Osteoblast (primary cell): ENCODE results near the gene ASTN2. TPM values are rescaled to one million over a fixed set of nuclear protein-coding genes. Genes with fewer than 3 reads are reported as not detected.
A peak's percentile ranks its signal among the peaks of the same experiment; 100 is the strongest.

Experiments used
- DNase-seq: peaks from one replicate; pipeline ENCODE4 v3.0.0; 2011; ENCODE audit warnings: low spot score, mixed read lengths; ENCODE audit not compliant: insufficient read length; ENCODE audit errors: missing footprints
- H2AFZ ChIP-seq: 2 replicates; pipeline ENCODE4 v1.6.0; 2011; ENCODE audit warnings: mild to moderate bottlenecking, low read length
- H3K27ac ChIP-seq: 2 replicates; pipeline ENCODE4 v1.5.1; 2011; ENCODE audit warnings: mild to moderate bottlenecking, low read depth, low read length, moderate library complexity
- H3K27me3 ChIP-seq: 2 replicates; pipeline ENCODE4 v1.6.0; 2012; ENCODE audit warnings: mild to moderate bottlenecking, control low read depth, inconsistent platforms, low read length, moderate library complexity; ENCODE audit not compliant: insufficient read depth
- H3K36me3 ChIP-seq: 2 replicates; pipeline ENCODE4 v1.5.1; 2011; ENCODE audit warnings: mild to moderate bottlenecking, low read length, control low read depth, moderate library complexity; ENCODE audit not compliant: insufficient read depth
- H3K4me1 ChIP-seq: 2 replicates; pipeline ENCODE4 v1.5.1; 2011; ENCODE audit warnings: mild to moderate bottlenecking, low read length, control low read depth, moderate library complexity; ENCODE audit not compliant: insufficient read depth
- H3K4me2 ChIP-seq: 2 replicates; pipeline ENCODE4 v1.6.0; 2011; ENCODE audit warnings: mild to moderate bottlenecking, low read length; ENCODE audit not compliant: insufficient read depth
- H3K4me3 ChIP-seq: fragments of 200-600 bp; sonication (generic); 3 replicates; pipeline ENCODE4 v1.5.1; 2012; ENCODE audit warnings: mild to moderate bottlenecking, low read length, inconsistent platforms; ENCODE audit not compliant: insufficient read depth
- H3K79me2 ChIP-seq: 2 replicates; pipeline ENCODE4 v1.6.0; 2012; ENCODE audit warnings: mild to moderate bottlenecking, low read length, control low read depth, inconsistent platforms; ENCODE audit not compliant: insufficient read depth
- H3K9me3 ChIP-seq: 2 replicates; pipeline ENCODE4 v1.5.1; 2011; ENCODE audit warnings: low read depth, low read length, control low read depth
- H4K20me1 ChIP-seq: 2 replicates; pipeline ENCODE4 v1.6.0; 2012; ENCODE audit warnings: mild to moderate bottlenecking, low read length, control low read depth; ENCODE audit not compliant: insufficient read depth
- CTCF ChIP-seq: IDR thresholded peaks from 2 replicates; pipeline ENCODE4 v1.5.1; 2011; ENCODE audit warnings: mild to moderate bottlenecking, low read depth, low read length, moderate library complexity; ENCODE audit errors: extremely low read depth
- total RNA-seq: library from RNA; depleted of rRNA; stranded (reverse); fragments of >200 nt; gene quantifications from 2 replicates; pipeline ENCODE4 v1.2.3, GENCODE V29; 2012

ASTN2 gene
- total RNA-seq, 1 donor, result 4.7 TPM

GRCh38 chr9:116663581-116663980 is 751.3 kb downstream of the ASTN2 start:
- no peaks in the 10 kb centered on the region for H3K27me3 ChIP-seq
- H4K20me1 ChIP-seq, result no peaks in the 10 kb centered on the region
- no peak overlapping the region for H3K4me3 ChIP-seq
- H2AFZ ChIP-seq, result no peak overlapping the region
- peaks cover 4% of the 10 kb centered on the region for H3K4me1 ChIP-seq
- TF ChIP-seq CTCF, result no peak
- H3K36me3 ChIP-seq, result no peaks in the 10 kb centered on the region
- no peak overlapping the region for H3K27ac ChIP-seq
- H3K79me2 ChIP-seq, result no peaks in the 10 kb centered on the region
- no peak for DNase-seq
- no peak overlapping the region for H3K4me2 ChIP-seq
- H3K9me3 ChIP-seq, result no peaks in the 10 kb centered on the region

GRCh38 chr9:116662646-116663310 is 752.1 kb downstream of the ASTN2 start:
- Histone ChIP-seq H2AFZ (peak overlapping the region; percentile 30), H3K4me2 (no peak overlapping the region), H3K27ac (peak overlapping the region; percentile 11), H3K9me3 (no peaks in the 10 kb centered on the region), H3K4me1 (peaks cover 4% of the 10 kb centered on the region), H3K36me3 (no peaks in the 10 kb centered on the region), H3K27me3 (no peaks in the 10 kb centered on the region), H3K79me2 (no peaks in the 10 kb centered on the region), H3K4me3 (no peak overlapping the region), H4K20me1 (no peaks in the 10 kb centered on the region)
- DNase-seq, result no peak
- no peak for TF ChIP-seq CTCF

- H3K36me3 ChIP-seq, result no peaks in the 10 kb centered on the region
- H4K20me1 ChIP-seq, result no peaks in the 10 kb centered on the region
- no peaks in the 10 kb centered on the region for H3K27me3 ChIP-seq
- no peak overlapping the region for H3K4me3 ChIP-seq
- H3K27ac ChIP-seq, result peak overlapping the region; percentile 7
- no peak overlapping the region for H2AFZ ChIP-seq
- peak; percentile 56 for DNase-seq
- peaks cover 13% of the 10 kb centered on the region for H3K4me1 ChIP-seq
- no peak overlapping the region for H3K4me2 ChIP-seq
- TF ChIP-seq CTCF, result peak; percentile 77
- H3K9me3 ChIP-seq, result no peaks in the 10 kb centered on the region
- no peaks in the 10 kb centered on the region for H3K79me2 ChIP-seq
Measured at GRCh38 chr9:116661037-116661954, 753.6 kb downstream of the ASTN2 start.

GRCh38 chr9:116658265-116658664 is 756.6 kb downstream of the ASTN2 start:
- Histone ChIP-seq H3K36me3 (no peaks in the 10 kb centered on the region), H3K27me3 (no peaks in the 10 kb centered on the region), H3K79me2 (no peaks in the 10 kb centered on the region), H4K20me1 (no peaks in the 10 kb centered on the region), H3K9me3 (no peaks in the 10 kb centered on the region), H3K27ac (no peak overlapping the region), H3K4me2 (no peak overlapping the region), H2AFZ (no peak overlapping the region), H3K4me1 (peaks cover 22% of the 10 kb centered on the region), H3K4me3 (no peak overlapping the region)
- no peak for TF ChIP-seq CTCF
- no peak for DNase-seq
